Measurements from ENCODE around the gene SLC8A1.

SLC8A1 gene

GRCh38 chr2:40373111-40373510, 78.8 kb downstream of the SLC8A1 start:
- Histone ChIP-seq H3K9me3 (ENCODE audit: control insufficient read depth, low read length) (no peaks in the 10 kb centered on the region), H3K4me3 (ENCODE audit: insufficient read depth, low read depth, low read length, poor library complexity, severe bottlenecking) (no peak overlapping the region), H3K27ac (ENCODE audit: insufficient read depth, low read length, poor library complexity, severe bottlenecking) (no peak overlapping the region), H3K4me1 (ENCODE audit: control insufficient read depth, insufficient read depth, low read length, poor library complexity, severe bottlenecking) (no peaks in the 10 kb centered on the region), H3K27me3 (replicated peaks; ENCODE audit: control insufficient read depth, insufficient read depth, low read length, poor library complexity, severe bottlenecking) (no peaks in the 10 kb centered on the region), H3K36me3 (ENCODE audit: control insufficient read depth, insufficient read depth, low read length) (no peaks in the 10 kb centered on the region)
- no peak for DNase-seq

DNA sequence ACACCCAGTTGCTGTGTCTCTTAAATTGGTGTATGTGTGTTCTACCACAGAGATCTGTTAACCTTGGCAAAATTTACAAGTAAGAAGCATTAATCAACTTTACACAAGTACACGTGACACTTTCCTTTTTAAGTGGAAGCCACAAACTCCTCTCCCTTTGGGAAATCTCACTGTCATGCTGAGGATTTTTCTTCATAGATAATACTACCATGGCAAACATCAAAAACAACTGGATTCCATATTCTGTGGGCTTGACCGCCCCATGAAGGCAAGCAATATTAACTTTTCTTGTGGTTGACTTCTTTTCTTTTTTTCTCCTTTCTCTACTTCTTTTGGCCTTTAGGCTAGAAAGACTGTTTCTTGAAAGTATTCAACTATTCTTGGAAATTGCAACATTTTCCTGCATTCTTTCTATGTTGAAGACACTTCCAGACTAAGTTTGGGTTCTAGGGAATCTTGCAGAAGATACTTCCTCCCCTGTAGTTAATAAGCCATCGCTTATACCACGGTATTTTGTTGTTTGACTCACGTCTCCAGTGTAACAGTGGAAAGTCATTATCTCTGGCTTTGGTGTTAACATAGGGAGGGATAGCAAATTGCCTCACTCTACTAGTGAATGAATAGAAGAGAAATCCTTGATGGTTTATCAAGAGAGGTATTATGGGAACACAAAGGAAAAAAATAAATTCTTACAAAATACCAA, 79.5 kb downstream of the SLC8A1 start:
- Histone ChIP-seq H3K36me3 (ENCODE audit: control insufficient read depth, insufficient read depth, low read length) (no peaks in the 10 kb centered on the region), H3K27ac (ENCODE audit: insufficient read depth, low read length, poor library complexity, severe bottlenecking) (no peak overlapping the region), H3K4me1 (ENCODE audit: control insufficient read depth, insufficient read depth, low read length, poor library complexity, severe bottlenecking) (no peaks in the 10 kb centered on the region), H3K4me3 (ENCODE audit: insufficient read depth, low read depth, low read length, poor library complexity, severe bottlenecking) (no peak overlapping the region), H3K27me3 (replicated peaks; ENCODE audit: control insufficient read depth, insufficient read depth, low read length, poor library complexity, severe bottlenecking) (no peaks in the 10 kb centered on the region), H3K9me3 (ENCODE audit: control insufficient read depth, low read length) (no peaks in the 10 kb centered on the region)
- DNase-seq = no peak

DNA sequence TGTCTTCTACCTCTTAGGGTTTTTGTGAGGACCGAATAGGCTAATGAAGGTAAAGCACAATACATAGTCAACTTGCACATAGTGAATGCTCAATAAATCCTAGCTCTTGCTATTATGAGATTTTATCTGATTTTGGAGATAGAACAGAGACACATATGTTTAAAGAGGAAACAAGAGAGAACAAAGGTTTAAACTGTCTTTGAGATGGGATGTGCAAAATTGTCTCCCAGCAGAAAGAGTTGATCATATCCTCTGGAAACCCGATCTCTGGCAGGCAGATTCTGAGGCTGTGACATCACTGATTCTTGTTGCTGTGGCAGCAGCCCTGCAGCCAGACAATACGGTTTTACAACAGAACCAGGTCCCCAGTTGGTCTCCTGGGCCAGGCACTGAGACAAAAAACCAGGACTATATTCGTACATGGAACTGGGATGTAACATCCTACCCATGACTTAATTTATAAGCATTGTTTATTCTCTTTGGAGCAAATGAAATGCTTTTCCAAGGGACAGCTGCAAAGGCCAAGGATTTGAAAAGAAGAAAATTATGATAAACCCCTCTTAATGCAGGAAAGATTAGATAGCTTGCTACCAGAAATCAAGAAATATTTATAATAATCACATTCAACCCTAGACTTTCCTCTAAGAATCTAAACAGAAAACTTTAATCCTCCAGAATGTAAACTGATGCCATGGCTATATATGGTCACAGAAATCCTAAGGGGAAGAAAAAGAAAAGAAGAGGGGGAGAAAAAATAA, 80.2 kb downstream of the SLC8A1 start:
- H3K4me3 ChIP-seq (ENCODE audit: insufficient read depth, low read depth, low read length, poor library complexity, severe bottlenecking) = no peak overlapping the region

DNA sequence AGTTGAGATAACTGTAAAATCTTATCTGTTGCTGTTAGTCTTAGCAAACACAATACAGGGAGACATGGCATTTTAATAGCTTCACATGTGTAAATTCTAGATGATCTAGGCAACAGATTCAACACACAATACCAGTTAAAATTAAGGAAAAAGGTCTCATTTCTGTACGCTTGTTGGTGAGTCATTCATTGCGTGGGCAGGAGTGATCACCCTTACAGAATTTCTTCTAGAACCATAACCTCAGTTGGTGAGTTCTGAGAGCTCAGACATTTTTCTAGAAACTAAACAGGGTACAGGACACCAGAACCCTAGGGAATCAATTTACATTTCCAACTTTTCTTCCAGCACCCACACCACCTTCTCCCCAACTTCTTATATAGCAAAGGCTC, 81.9 kb downstream of the SLC8A1 start:
- no peak overlapping the region for H3K27ac ChIP-seq (ENCODE audit: insufficient read depth, low read length, poor library complexity, severe bottlenecking)
- no peaks in the 10 kb centered on the region for H3K4me1 ChIP-seq (ENCODE audit: control insufficient read depth, insufficient read depth, low read length, poor library complexity, severe bottlenecking)
- no peak overlapping the region for H3K4me3 ChIP-seq (ENCODE audit: insufficient read depth, low read depth, low read length, poor library complexity, severe bottlenecking)
- no peaks in the 10 kb centered on the region for H3K9me3 ChIP-seq (ENCODE audit: control insufficient read depth, low read length)
- H3K36me3 ChIP-seq (ENCODE audit: control insufficient read depth, insufficient read depth, low read length) = no peaks in the 10 kb centered on the region
- H3K27me3 ChIP-seq (replicated peaks; ENCODE audit: control insufficient read depth, insufficient read depth, low read length, poor library complexity, severe bottlenecking) = no peaks in the 10 kb centered on the region
- DNase-seq = no peak

More for the DNA sequence above, 80.2 kb downstream of the SLC8A1 start:
- no peaks in the 10 kb centered on the region for H3K9me3 ChIP-seq (ENCODE audit: control insufficient read depth, low read length)
- H3K4me1 ChIP-seq (ENCODE audit: control insufficient read depth, insufficient read depth, low read length, poor library complexity, severe bottlenecking) = no peaks in the 10 kb centered on the region
- no peak for DNase-seq
- H3K27ac ChIP-seq (ENCODE audit: insufficient read depth, low read length, poor library complexity, severe bottlenecking) = no peak overlapping the region
- no peaks in the 10 kb centered on the region for H3K36me3 ChIP-seq (ENCODE audit: control insufficient read depth, insufficient read depth, low read length)
- H3K27me3 ChIP-seq (replicated peaks; ENCODE audit: control insufficient read depth, insufficient read depth, low read length, poor library complexity, severe bottlenecking) = no peaks in the 10 kb centered on the region

DNA sequence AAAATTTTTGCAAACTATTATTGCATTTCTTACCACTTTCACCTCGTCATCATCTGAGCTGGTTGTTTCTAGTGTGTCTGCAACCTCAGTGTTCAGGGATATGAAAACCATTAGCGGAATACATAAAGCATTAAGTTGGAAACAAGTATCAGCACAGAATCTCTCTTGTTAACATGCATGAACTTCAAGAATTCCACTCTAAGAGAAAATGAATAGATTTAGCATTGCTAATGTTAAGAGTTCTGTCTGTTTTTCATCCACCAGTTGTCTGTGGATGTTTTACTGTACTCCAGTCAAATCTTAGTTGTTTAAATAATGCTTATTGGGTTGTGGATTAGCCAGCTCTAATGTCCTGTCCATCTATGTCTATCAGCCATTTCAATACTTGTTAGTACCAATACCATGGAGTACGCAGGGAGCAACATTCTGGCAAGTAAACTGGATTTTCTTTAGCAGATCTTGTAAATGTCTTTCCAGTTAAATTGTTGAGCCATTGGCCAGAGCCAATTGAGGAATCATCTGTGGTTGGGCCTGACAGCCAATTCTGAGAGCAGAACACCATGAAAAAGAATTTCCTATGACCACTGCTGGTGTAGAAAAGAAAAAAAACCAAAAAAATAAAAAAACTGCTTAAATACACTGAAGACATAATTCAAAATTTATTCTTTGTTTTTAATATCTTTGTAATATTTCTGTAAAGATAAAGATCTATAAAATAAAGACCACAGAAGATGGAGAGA, 82.5 kb downstream of the SLC8A1 start:
- H3K9me3 ChIP-seq (ENCODE audit: control insufficient read depth, low read length) = no peaks in the 10 kb centered on the region
- no peaks in the 10 kb centered on the region for H3K36me3 ChIP-seq (ENCODE audit: control insufficient read depth, insufficient read depth, low read length)
- no peaks in the 10 kb centered on the region for H3K4me1 ChIP-seq (ENCODE audit: control insufficient read depth, insufficient read depth, low read length, poor library complexity, severe bottlenecking)
- H3K27ac ChIP-seq (ENCODE audit: insufficient read depth, low read length, poor library complexity, severe bottlenecking) = no peak overlapping the region
- no peak for DNase-seq
- no peaks in the 10 kb centered on the region for H3K27me3 ChIP-seq (replicated peaks; ENCODE audit: control insufficient read depth, insufficient read depth, low read length, poor library complexity, severe bottlenecking)
- H3K4me3 ChIP-seq (ENCODE audit: insufficient read depth, low read depth, low read length, poor library complexity, severe bottlenecking) = no peak overlapping the region

DNA sequence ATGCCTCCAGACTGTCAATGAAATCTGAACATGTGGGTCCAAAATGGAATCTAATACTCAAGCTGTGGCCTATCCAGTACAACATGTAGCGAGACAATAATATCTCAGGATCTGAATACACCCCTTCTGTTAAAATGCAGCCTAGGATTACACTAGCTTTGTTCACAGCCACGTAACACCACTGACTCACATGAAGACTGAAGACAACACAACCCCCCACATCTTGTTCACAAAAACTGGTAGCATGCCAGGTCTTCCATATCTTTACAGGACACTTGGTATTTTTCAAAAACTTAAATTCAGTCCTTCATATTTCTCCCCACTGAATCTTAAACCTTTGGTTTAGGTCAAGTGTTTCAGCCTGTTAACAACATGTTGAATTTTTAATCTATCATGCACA, 84.2 kb downstream of the SLC8A1 start:
- DNase-seq = no peak
- Histone ChIP-seq H3K9me3 (ENCODE audit: control insufficient read depth, low read length) (no peaks in the 10 kb centered on the region), H3K36me3 (ENCODE audit: control insufficient read depth, insufficient read depth, low read length) (no peaks in the 10 kb centered on the region), H3K27me3 (replicated peaks; ENCODE audit: control insufficient read depth, insufficient read depth, low read length, poor library complexity, severe bottlenecking) (no peaks in the 10 kb centered on the region), H3K4me3 (ENCODE audit: insufficient read depth, low read depth, low read length, poor library complexity, severe bottlenecking) (no peak overlapping the region), H3K4me1 (ENCODE audit: control insufficient read depth, insufficient read depth, low read length, poor library complexity, severe bottlenecking) (no peaks in the 10 kb centered on the region), H3K27ac (ENCODE audit: insufficient read depth, low read length, poor library complexity, severe bottlenecking) (no peak overlapping the region)

- DNase-seq = no peak
- H3K4me1 ChIP-seq (ENCODE audit: control insufficient read depth, insufficient read depth, low read length, poor library complexity, severe bottlenecking) = no peaks in the 10 kb centered on the region
Measured at GRCh38 chr2:40367032-40367431, 84.9 kb downstream of the SLC8A1 start.

DNA sequence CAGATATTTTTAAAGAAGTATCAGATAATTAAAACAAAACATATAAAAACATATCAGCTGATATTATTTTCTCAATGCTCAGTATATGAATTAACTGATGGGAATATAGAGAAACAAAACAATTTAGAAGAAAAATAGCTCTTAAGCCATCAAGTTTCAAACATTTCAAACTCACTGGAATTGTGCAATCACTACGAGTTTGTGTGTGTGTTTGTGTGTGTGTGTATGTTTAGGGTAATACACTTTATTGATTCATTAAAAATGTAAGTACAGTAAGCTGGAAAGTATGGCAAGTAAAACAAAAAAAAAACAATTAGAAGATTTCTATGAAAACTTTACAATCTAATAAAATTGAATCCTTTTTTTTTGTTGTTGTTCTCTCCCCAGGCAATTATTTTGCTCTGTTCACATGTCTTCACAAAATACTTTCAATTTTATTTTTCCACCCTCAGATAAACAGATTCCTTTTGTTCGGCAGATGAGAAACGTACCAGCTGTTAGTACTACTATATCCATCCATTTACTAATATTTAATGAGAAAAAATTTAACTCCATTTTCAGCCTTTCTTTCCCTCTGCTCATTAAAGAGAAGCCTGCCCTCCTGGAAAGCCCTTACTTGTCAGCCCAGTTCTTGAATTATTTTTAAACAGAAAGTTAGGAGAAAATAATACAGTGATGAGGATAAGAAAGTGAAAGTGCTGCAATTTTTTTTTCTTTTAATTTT, 87.6 kb downstream of the SLC8A1 start:
- H3K27me3 ChIP-seq (replicated peaks; ENCODE audit: control insufficient read depth, insufficient read depth, low read length, poor library complexity, severe bottlenecking) = no peaks in the 10 kb centered on the region
- H3K4me3 ChIP-seq (ENCODE audit: insufficient read depth, low read depth, low read length, poor library complexity, severe bottlenecking) = no peak overlapping the region
- no peaks in the 10 kb centered on the region for H3K4me1 ChIP-seq (ENCODE audit: control insufficient read depth, insufficient read depth, low read length, poor library complexity, severe bottlenecking)
- H3K27ac ChIP-seq (ENCODE audit: insufficient read depth, low read length, poor library complexity, severe bottlenecking) = no peak overlapping the region
- H3K36me3 ChIP-seq (ENCODE audit: control insufficient read depth, insufficient read depth, low read length) = no peaks in the 10 kb centered on the region
- no peak for DNase-seq
- no peaks in the 10 kb centered on the region for H3K9me3 ChIP-seq (ENCODE audit: control insufficient read depth, low read length)

More at GRCh38 chr2:40367032-40367431, 84.9 kb downstream of the SLC8A1 start:
- no peaks in the 10 kb centered on the region for H3K27me3 ChIP-seq (replicated peaks; ENCODE audit: control insufficient read depth, insufficient read depth, low read length, poor library complexity, severe bottlenecking)
- H3K27ac ChIP-seq (ENCODE audit: insufficient read depth, low read length, poor library complexity, severe bottlenecking) = no peak overlapping the region
- no peak overlapping the region for H3K4me3 ChIP-seq (ENCODE audit: insufficient read depth, low read depth, low read length, poor library complexity, severe bottlenecking)
- no peaks in the 10 kb centered on the region for H3K9me3 ChIP-seq (ENCODE audit: control insufficient read depth, low read length)
- no peaks in the 10 kb centered on the region for H3K36me3 ChIP-seq (ENCODE audit: control insufficient read depth, insufficient read depth, low read length)

DNA sequence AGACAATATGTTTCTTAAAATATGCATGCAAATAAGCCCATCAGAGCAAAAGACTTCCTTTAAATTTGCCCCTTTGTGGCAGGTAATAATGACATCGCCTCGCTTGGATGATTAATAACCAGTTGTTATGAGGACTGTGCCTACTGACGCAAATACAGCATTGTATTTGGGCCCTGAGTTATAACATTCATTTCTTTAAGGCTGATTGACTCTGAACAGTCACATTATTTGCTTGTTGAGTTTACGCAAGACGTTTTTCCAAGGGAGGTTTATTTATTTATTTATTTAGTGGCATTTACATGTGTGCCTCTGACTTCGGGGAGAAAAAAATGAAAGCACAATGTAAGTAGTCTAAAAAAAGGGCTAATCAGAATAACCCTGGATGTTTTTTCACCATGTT, 88.3 kb downstream of the SLC8A1 start:
- DNase-seq = no peak
- H3K4me1 ChIP-seq (ENCODE audit: control insufficient read depth, insufficient read depth, low read length, poor library complexity, severe bottlenecking) = no peaks in the 10 kb centered on the region
- H3K27me3 ChIP-seq (replicated peaks; ENCODE audit: control insufficient read depth, insufficient read depth, low read length, poor library complexity, severe bottlenecking) = no peaks in the 10 kb centered on the region
- H3K4me3 ChIP-seq (ENCODE audit: insufficient read depth, low read depth, low read length, poor library complexity, severe bottlenecking) = no peak overlapping the region
- no peaks in the 10 kb centered on the region for H3K36me3 ChIP-seq (ENCODE audit: control insufficient read depth, insufficient read depth, low read length)
- H3K9me3 ChIP-seq (ENCODE audit: control insufficient read depth, low read length) = no peaks in the 10 kb centered on the region
- H3K27ac ChIP-seq (ENCODE audit: insufficient read depth, low read length, poor library complexity, severe bottlenecking) = no peak overlapping the region
